ENCODE measurements around the gene ABCB11. TPM values are rescaled to one million over a fixed set of nuclear protein-coding genes. Genes with fewer than 3 reads are reported as not detected.

The ABCB11 gene
- total and polyA plus RNA-seq, 9 of the 15 experiments (the other 6 are each of a cell fraction or from before 2014, with no cell fraction given), result 0.04 to 0.51 (median 0.10) TPM; not detected in 1

- no peak for TF ChIP-seq DNMT1 (IDR thresholded peaks at IDR 0.05)
- TF ChIP-seq RFX1 (IDR thresholded peaks at IDR 0.05), result no peak
- TF ChIP-seq U2AF1 (optimal IDR thresholded peaks at IDR 0.05; ENCODE audit: low read depth, low read length), result no peak
- no peak for TF ChIP-seq UBTF (IDR thresholded peaks at IDR 0.05; ENCODE audit: borderline replicate concordance in 1 of 2, low read depth in 2 of 2, low read length in 2 of 2)
- peak; percentile 89 for TF ChIP-seq KDM5B (IDR thresholded peaks at IDR 0.05; ENCODE audit: insufficient replicate concordance, low read depth, low read length)
- TF ChIP-seq KDM1A (IDR thresholded peaks at IDR 0.05), result no peak
- TF ChIP-seq PHF20 (IDR thresholded peaks at IDR 0.05; ENCODE audit: partially characterized antibody), result peak; percentile 78
- TF ChIP-seq, protein P1, sequence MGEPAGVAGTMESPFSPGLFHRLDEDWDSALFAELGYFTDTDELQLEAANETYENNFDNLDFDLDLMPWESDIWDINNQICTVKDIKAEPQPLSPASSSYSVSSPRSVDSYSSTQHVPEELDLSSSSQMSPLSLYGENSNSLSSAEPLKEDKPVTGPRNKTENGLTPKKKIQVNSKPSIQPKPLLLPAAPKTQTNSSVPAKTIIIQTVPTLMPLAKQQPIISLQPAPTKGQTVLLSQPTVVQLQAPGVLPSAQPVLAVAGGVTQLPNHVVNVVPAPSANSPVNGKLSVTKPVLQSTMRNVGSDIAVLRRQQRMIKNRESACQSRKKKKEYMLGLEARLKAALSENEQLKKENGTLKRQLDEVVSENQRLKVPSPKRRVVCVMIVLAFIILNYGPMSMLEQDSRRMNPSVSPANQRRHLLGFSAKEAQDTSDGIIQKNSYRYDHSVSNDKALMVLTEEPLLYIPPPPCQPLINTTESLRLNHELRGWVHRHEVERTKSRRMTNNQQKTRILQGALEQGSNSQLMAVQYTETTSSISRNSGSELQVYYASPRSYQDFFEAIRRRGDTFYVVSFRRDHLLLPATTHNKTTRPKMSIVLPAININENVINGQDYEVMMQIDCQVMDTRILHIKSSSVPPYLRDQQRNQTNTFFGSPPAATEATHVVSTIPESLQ (CRISPR knock-in tag; IDR thresholded peaks at IDR 0.05), result 0 out of 2 replicates have a peak, but pooled peaks have one; percentile 27
- TF ChIP-seq ZKSCAN8 (CRISPR knock-in tag; IDR thresholded peaks at IDR 0.05), result no peak
- TF ChIP-seq, protein P2, sequence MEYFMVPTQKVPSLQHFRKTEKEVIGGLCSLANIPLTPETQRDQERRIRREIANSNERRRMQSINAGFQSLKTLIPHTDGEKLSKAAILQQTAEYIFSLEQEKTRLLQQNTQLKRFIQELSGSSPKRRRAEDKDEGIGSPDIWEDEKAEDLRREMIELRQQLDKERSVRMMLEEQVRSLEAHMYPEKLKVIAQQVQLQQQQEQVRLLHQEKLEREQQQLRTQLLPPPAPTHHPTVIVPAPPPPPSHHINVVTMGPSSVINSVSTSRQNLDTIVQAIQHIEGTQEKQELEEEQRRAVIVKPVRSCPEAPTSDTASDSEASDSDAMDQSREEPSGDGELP (CRISPR knock-in tag; IDR thresholded peaks at IDR 0.05; ENCODE audit: borderline replicate concordance), result peak; percentile 90
- TF ChIP-seq ZBTB12 (CRISPR knock-in tag; IDR thresholded peaks at IDR 0.05), result no peak
- peak; percentile 89 for TF ChIP-seq GABPB1 (CRISPR knock-in tag; IDR thresholded peaks at IDR 0.05)
- TF ChIP-seq MTA1 (IDR thresholded peaks at IDR 0.05; ENCODE audit: borderline replicate concordance), result 0 out of 2 replicates have a peak, but pooled peaks have one; percentile 17
- no peak for TF ChIP-seq GATAD2A (IDR thresholded peaks at IDR 0.05)
- TF ChIP-seq ELF1 (tag; IDR thresholded peaks at IDR 0.05), result peak; percentile 60
- no peak for TF ChIP-seq TCFL5 (CRISPR knock-in tag; conservative IDR thresholded peaks at IDR 0.05)
- TF ChIP-seq ZNF146 (CRISPR knock-in tag; IDR thresholded peaks at IDR 0.05; ENCODE audit: unreplicated experiment), result no peak
- TF ChIP-seq HCFC1 (IDR thresholded peaks at IDR 0.05; ENCODE audit: low read depth, low read length), result peak; percentile 97
- TF ChIP-seq HDAC8 (tag; IDR thresholded peaks at IDR 0.05), result peak; percentile 36; the same call in 1 of the 2 replicates
- TF ChIP-seq ZNF785 (CRISPR knock-in tag; IDR thresholded peaks at IDR 0.05), result no peak
- no peak for TF ChIP-seq ZNF696 (CRISPR knock-in tag; conservative IDR thresholded peaks at IDR 0.05)
- peak; percentile 41; the same call in 1 of the 2 replicates for TF ChIP-seq XRCC5 (IDR thresholded peaks at IDR 0.05; ENCODE audit: low read depth, low read length)
- TF ChIP-seq NEUROD1 (IDR thresholded peaks at IDR 0.05; ENCODE audit: borderline replicate concordance, low read depth, low read length, partially characterized antibody), result peak; percentile 94
Measured at GRCh38 chr2:168890006-168890782, 140.9 kb downstream of the ABCB11 start, which contains the start of gene SPC25 (continued).
